MV-4-11 (cell line): ENCODE measurements around the gene FNDC11.

ENCODE experiments used
- DNase-seq: peaks from one replicate; lab custom pipeline; 2025; lab: John Stamatoyannopoulos, UW

The FNDC11 gene, protein sequence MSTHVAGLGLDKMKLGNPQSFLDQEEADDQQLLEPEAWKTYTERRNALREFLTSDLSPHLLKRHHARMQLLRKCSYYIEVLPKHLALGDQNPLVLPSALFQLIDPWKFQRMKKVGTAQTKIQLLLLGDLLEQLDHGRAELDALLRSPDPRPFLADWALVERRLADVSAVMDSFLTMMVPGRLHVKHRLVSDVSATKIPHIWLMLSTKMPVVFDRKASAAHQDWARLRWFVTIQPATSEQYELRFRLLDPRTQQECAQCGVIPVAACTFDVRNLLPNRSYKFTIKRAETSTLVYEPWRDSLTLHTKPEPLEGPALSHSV

DNA sequence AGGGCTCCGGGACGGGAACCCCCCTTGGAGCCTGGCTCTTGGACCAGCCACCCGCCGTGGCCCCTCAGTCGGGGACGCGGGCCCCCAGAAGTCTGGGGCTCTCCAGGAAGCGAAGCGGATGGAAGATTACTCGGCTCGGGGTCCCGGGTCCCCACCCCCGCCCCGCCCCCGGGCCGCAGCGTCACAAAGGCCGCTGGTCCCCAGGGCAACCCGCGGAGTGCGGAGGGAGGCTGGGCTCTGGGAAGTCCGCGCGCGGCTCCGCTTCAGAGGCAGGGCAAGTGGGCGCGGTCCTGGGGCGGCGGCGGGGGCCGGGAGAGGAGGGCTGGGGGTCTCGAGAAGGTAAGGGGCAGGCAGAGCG, at the start of gene FNDC11:
FNDC11 (plus strand) TSS at position 227 of the 358 bp plus-strand sequence. CDS start 1,505 bp downstream, outside the sequence.
- DNase-seq: no peak

DNA sequence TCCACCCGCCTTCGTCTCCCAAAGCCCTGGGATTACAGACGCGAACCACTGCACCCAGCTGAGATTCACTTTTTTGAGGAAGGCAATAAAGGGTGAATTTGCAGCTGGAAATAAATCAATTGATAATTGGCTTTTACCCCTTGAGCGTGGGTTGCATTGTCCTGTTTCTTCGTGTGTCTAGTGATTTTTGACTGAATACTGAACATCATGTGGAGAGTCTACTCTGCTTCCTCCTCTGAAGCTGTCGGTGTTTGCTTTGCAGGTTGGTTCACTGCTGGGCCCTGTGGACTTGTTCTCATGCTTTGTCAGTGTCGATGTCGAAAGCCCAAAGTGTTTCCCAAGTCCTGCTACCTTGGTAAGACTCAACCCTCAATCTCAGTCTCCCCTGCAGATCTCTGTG, 49.3 kb upstream of the FNDC11 start:
- no peak for DNase-seq

DNA sequence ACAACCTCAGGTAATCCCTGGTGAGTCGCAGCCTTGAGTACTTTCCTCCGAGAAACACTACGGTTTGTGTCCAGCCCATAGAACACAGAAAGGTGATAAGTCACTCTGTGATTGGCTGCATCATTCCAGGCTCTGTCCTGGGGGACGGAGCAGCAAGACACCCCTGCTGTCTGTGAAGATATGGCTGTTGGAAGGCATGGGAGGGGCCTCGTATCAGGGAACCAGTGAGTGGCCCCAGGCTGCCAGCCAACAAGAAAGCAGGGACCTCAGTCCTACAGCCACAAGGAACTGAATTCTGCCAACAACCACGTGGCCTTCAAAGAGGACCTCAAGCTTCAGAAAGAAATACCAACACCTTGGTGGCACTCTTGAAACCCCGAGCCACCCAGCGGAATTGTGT, 48.7 kb upstream of the FNDC11 start:
- no peak for DNase-seq

DNA sequence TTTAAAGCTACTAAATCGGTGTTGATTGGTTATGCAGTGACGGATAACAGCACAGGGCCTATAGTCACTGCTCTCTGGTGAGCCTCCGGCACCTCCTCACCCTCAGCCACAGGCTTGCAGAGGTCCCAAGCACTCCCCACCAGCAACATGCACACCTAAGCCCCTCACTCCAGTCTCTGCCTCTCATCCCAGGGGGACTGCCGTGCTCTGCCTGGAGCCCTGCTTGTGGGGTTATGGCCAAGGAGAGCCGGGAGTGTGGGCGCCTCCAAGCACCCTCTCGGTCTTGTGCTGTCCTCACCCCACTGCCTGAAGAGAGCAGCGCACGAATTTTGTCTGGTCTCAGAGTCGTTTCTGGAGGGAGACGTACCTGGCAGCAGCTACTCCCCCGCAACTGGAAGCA, 48.2 kb upstream of the FNDC11 start:
- DNase-seq: no peak

DNA sequence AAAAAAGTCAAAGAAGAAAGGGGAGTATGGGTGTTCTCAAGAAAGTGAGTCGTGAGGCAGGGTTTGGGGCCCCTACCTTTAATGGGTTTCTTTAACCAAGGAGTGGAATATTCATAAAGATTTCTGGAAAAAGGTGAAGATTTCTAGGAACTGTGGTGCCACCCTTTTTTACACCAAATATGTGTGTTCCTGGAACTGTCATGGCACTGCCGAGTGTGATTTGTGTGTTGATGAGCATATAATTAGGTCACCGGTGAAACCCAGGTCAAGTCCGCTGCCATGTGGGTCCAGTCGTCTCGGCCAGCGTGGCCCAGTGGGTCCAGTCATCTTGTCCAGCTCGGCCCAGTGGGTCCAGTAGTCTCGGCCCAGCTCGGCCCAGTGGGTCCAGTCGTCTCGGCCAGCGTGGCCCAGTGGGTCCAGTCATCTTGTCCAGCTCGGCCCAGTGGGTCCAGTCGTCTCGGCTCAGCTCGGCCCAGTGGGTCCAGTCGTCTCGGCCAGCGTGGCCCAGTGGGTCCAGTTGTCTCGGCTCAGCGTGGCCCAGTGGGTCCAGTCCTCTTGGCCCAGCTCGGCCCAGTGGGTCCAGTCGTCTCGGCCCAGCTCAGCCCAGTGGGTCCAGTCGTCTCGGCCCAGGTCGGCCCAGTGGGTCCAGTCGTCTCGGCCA, 46.7 kb upstream of the FNDC11 start:
- no peak for DNase-seq

DNA sequence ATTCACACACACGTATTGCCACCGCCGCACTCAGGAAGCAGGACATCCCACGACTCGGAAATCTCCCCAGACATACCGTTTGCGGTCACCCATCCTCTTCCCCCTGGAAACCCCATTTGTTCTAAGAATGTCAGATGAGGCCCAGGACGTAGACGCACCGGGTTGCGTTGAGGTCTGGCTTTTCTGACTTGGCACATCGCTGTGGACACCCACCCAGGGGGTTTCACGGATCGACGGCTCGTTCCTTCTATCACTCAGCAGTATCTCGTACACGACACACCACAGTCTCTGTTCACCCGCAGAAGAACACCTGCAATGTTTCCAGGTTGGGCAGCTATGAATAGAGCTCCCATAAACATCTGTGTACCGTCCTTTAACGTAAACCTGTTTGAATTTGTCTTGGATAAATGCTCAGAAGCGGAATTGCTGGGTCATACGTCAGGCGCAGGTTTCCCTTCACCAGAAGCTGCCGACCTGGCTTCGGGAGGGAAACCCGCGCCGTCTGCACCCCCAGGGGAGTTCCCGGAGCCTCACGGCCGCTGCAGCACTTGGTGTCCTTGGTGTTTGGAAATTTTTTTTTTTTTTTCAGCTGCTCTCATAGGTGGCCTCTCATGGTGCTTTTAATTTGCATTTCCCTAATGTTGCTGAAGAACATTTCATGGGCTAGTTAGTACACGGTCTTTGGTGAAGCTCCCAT, 45.7 kb upstream of the FNDC11 start:
- DNase-seq: peak; percentile 8

DNA sequence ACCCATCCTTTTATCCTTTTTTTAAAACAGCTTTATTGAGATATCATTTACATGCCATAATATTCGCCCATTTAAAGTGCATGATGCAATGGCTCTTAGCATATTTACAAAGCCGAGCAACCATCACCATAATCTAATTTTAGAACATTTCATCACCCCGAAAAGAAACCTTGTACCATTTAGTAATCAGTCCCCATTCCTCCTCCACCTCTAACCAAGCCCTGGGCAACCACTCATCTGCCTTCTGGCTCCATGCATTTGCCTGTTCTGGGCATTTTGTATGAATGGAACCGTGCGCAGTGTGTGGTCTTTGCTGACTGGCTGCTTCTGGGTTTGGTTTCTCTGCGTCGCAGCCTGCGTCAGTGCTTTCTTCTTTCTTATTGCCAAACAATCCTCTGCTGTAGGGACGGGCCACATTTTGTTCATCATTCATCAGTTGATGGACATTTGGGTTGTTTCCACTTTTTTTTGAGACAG, 44.8 kb upstream of the FNDC11 start:
- peak; percentile 89 for DNase-seq

DNA sequence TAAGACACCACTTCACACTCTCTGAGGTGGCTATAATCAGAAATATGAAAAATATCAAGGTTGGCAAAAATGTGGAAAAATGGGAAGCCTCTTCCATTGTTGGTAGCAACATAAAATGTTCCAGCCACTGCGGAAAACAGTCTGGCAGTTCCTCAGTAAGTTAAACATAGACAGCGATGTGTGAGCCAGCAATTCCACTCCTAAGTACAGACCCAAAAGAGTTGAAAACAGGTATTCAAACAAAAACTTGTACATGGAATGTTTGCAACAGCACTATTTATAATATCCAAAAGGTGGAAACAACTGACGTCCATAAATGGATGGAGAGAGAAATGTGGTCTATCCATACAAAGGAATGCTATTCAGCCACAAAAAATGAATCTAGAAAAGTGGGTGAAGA, 40.8 kb upstream of the FNDC11 start:
- no peak for DNase-seq

DNA sequence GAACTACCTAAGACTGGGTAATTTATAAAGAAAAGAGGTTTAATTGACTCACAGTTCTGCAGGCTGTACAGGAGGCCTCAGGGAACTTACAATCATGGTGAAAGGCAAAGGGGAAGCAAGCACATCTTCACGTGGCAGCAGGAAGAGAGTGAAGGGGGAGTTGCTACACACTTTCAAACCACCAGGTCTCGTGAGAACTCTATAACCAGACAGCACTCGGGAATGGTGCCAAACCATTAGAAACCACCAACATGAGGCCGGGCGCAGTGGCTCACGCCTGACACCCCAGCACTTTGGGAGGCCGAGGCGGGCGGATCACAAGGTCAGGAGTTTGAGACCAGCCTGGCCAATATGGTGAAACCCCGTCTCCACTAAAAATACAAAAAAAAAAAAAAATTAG, 39.4 kb upstream of the FNDC11 start:
- DNase-seq: peak; percentile 91

DNA sequence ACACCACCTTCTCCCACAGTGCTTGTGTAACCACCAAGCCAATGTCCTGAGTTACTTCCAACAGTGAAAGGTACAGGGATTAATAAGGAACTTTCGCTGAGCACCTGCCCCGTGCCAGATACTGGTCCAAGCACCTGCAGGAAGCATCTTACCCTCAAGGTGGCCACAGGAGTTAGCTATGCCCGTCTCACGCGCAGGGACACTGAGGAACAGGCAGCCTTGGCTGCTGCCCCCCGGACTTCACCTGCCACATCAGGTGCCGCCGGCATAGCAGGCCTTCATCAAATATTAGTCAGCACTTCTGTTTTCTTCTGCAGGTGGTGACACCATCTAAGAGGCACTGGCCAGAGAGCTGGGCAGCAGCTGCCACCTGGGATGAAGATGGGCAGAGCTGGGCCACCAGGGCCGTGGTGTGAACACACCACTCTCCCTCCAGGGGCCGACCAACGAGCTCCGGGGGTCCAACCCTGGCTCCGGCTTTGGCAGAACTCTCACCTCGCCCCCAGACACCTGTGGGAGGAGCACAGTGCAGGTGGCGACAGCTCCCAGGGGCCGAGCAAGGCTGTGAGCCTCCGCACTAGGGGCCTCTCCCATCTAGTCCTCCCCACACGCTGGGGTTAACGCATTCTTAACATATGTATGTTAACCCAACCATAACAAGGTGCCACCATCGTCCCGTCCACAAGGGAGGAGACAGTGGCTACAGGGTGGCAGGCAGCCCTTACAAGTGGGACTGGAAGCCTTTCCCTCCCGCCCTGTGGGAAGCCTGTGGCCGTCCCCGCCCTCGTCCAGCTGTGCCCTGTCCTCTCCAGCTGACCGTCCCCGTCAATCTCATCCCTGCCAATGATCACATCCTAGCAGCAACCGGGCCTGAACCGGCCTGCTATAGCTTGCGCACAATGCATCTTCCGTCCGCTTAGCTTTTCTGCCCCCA, 36.3 kb upstream of the FNDC11 start:
- no peak for DNase-seq

DNA sequence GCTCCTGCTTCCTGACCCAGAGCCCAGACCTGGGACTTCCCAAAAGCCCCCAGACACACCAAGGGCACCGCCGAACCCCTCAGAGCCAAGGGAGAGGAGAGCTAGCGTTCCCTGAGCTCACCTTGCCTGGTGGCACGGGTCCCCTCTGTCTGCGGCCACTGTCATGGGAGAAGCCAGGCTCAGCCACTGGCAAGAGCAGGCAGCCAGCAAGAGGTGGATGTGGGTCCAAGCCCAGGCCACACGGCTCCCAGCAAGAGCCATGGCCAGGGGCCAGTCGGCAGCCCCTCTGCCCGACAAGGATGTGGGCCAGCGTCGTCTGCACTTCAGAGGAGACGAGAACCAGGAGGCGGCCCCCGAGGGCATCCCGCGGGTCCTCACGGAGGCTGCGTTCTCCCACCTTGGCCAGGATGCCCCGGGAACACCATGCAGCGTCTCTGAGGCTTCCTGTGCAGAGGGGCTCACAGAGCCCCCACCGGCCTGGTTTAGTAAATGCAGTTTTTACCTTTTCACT, 35.6 kb upstream of the FNDC11 start:
- DNase-seq: no peak

DNA sequence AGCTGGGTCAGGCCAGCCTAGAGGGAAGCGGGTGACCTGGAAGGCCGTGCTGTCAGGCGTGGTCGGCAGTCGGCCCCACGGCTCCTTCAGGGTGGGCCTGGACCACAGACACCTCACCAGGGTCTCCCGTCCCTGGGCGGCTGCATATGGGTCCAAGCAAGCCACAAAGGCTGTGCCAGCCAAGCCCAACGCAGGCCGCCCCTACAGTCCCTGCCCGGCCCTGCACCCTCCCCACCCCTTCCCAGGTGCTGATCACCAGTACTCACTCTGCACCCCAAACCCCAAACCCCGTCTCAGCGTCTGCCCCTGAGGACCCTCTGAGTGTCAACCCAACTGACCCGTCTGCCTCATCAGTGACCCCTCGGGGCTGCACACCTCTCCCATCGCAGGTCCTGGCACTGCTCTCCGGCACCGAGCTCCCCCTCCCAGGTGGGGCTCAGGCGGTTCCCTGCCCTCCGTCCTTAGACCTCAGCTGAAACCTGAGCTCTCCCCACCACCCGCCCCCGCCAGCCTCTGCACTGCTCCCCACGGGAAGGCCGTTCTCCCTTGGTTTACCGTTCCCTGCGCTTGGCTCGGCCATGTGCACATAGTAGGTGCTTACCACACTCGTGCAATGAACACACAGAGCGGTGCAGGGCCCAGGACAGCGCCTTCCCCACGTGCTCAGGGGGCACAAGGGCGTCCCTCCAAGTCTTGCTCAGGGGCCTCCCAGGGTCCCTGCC, 34.9 kb upstream of the FNDC11 start:
- DNase-seq: no peak

DNA sequence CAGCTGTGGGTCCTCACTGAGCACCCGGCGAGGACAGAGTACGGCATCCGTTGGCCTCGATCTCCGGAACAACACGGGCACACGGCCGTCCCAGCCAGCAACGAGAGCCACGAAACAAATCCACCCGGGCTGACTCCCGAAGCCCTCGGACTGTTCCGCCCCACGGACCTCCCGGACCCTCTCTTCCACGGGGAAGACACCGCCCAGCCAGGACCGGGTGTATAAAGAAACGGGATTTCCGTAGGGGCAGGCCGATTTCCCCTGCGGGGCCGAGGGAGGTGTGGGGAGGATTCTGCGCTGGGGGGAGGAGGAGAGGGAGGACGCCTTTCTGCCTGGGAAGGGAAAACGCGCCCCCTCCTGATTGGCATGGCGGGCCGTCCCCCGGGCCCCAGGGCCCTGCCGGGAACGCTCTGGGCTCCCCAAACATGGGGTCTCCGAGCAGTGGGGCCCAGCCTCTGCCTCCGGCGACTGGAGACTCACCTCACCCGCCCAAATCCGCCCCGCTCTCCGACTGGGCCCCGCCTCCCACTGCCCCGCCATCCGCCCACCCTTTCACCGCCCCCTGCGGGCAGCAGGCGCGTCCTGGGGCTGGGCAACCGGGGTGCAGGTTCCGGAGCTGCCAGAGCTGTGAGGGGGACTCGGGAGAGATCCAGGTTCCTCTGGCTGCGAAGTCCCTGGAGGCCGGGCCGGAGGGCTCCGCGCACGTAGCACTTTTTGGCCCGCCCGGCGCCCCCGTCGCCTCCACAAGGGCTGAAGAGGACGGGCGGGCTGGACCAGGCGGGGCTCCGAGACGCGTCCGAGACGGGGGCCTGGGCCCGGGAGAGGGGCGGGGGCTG, 34.1 kb upstream of the FNDC11 start:
- peak; percentile 18 for DNase-seq

DNA sequence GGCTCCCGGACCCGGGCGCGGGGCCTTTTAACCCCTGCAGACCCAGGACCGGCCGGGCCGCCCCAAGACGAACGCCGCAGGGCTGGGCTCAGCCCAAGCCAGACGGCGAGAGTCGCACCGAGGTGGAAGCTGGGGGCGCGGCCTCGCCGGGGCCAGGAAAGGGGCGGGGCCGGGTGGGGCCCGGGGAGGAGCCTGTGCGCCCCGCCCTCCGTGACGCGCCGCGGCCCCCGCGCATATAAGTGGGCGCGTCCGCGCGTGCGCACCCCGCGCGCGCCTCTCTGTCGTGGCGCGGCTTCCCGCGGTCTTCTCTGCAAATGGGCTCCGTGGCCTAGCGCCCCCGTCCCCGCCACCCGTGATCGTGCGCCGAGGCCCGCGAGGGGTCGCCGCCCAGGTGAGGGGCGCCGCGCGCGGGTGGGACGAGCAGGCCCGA, 33.4 kb upstream of the FNDC11 start, which contains the start of gene PPDPF:
PPDPF (plus strand) TSS at position 262 of the 430 bp plus-strand sequence. CDS start 544 bp downstream, outside the sequence.
- peak; percentile 56 for DNase-seq

DNA sequence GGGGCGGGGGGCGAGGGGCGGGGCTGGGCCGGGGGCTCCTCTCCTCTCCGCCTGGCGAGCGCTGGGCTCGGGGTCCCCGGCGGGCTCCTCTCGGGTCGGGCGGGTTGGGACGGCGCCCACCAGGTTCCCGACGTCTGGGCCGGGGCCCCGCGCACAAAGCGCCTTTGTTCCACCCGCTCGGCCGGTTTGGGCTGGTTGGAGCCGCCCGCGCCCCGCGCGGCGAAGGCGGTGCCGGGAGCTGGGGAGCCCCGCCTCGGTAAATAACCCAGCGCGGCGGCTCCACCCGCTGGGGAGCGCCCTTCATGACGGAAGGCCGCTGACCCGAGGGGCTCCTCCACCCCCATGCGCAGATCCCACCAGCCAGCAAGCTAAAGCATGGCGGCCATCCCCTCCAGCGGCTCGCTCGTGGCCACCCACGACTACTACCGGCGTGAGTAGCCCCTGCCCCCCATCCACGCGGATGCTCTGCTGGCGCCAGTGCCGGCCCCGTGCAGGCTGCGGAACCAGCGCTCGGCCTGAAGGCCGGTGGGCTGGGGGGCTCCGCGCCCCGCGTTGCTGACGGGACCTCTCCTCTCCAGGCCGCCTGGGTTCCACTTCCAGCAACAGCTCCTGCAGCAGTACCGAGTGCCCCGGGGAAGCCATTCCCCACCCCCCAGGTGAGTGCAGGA, 32.9 kb upstream of the FNDC11 start:
- peak; percentile 39 for DNase-seq

DNA sequence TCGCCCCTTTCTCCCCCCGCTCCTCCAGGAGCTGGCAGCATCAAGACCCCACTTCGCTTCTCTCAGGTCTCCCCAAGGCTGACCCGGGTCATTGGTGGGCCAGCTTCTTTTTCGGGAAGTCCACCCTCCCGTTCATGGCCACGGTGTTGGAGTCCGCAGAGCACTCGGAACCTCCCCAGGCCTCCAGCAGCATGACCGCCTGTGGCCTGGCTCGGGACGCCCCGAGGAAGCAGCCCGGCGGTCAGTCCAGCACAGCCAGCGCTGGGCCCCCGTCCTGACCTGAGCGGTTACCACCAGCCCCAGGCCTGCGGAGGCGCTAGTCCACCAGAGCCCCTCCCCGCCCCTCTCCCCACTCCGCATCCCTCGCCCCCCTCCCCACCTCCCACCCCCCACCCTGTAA, 32.4 kb upstream of the FNDC11 start:
- no peak for DNase-seq

DNA sequence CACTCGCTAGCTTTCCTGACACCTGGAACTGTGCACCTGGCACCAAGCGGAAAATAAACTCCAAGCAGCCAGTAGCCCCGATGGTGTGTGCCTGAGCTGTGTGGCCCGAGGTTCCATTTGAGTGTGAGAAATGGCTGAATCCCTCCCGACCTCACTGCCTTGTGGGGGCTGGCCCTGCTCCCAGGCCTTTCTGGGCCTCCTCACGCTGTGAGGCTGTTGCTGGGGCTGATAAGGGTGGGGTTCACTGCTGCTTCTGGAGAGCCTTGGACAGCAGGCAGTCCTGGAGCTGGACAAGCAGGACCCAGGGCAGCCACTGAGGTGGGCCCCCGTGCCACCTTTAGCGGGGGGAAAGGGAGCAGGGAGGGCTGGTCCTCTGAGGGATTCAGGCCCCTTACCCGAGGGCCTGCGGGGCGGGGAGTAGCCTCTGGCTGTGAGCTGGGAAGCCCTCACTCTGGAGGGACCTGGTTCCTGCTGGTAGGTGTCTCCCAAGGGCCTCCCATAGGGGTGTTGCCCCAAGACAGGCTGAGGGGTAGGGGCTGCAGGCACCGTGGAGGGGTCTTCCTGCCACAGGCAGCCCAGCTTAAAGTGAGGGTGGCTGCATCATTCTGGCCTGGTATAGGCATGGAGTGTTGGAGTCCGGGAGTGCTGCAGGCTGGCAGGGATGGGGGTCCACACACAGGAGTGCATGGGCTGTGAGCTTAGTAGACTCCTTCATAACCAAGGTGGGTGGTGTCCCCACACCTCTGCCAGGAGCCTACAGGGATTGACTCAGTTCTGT, 31.7 kb upstream of the FNDC11 start:
- no peak for DNase-seq

DNA sequence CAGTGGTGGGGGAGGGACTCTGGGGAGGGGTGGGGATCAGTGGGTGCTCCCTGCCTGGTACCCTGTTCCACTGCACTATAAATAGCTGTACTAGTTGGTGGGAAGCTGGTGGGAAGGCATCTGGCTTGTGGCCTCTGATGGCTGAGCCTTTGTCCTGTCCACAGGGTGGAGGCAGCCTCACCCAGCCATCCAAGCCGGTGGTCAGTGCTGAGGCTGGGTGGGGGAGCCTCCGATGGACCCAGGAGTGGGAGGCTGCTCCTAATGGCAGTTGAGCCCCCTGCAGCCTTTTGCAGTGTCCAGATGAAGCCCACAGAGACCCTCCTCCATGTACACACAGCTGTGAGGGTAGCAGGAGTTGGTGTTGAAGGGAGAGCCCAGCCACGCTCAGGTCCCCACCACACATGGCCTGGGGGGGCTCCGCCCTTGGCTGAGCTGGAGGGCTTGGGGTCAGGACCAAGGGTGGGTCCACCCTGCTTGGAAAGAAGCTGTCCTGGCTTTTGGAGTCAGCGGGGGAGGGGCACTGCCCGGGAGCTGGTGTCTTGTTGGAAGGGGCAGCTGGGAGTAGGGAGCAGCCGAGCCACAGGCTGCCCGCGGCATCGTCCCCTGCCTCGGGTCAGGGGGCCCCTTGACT, 30.9 kb upstream of the FNDC11 start:
- no peak for DNase-seq
